Right lobe of liver (tissue), 6 donors: ENCODE results near the gene SNUPN. TPM values are rescaled to one million over a fixed set of nuclear protein-coding genes. Genes with fewer than 3 reads are reported as not detected.
"Not testable (repeated sequence)": the region's sequence is repeated elsewhere in the genome, so short reads cannot be mapped to it uniquely, and the experiment has no call there.

Experiments used
- ATAC-seq, 4 donors: fragments of 200-7000 bp; cut with Tn5 transposase; one replicate each; pipeline ENCODE4 v1.9.1; 2020; ENCODE audit warnings: mild to moderate bottlenecking in 4 of 4, moderate library complexity in 4 of 4
- DNase-seq, 3 donors: peaks; one replicate each; pipeline ENCODE4 v3.0.0-alpha.2; 2020
- H3K27ac ChIP-seq, 3 donors: fragments of 200-600 bp; one replicate each; pipeline ENCODE4 v1.8.0; 2022
- H3K27me3 ChIP-seq, 2 donors: fragments of 200-600 bp; one replicate each; pipeline ENCODE4 v1.8.0; 2022
- H3K36me3 ChIP-seq, 4 donors: fragments of 200-600 bp; sonication (generic) in 1 of 4; one replicate each; pipeline versions ENCODE4 v1.5.1 to v1.8.0; 2017 to 2022; ENCODE audit warnings: control low read depth in 1 of 4
- H3K4me1 ChIP-seq, 4 donors: fragments of 200-600 bp; sonication (generic) in 1 of 4; one replicate each; pipeline versions ENCODE4 v1.5.1 to v1.8.0; 2017 to 2022; ENCODE audit warnings: control low read depth in 1 of 4
- H3K4me3 ChIP-seq, 3 donors: fragments of 200-600 bp; one replicate each; pipeline ENCODE4 v1.8.0; 2022
- H3K9me3 ChIP-seq, 4 donors: fragments of 200-600 bp; sonication (generic) in 1 of 4; one replicate each; pipeline versions ENCODE4 v1.5.1 to v1.8.0; 2017 to 2022; ENCODE audit warnings: control low read depth in 1 of 4
- POLR2A ChIP-seq: fragments of 450-650 bp; IDR thresholded peaks from one replicate; pipeline ENCODE4 v1.6.1; 2017; ENCODE audit warnings: antibody characterized with exemption, mild to moderate bottlenecking
- WGBS: methylation state at CpG from one replicate; pipeline ENCODE4 v1.1.6; 2018; ENCODE audit warnings: low coverage, low lambda C conversion rate; ENCODE audit not compliant: insufficient coverage; ENCODE audit errors: missing lambda C conversion rate; 5-methylcytosine and 5-hydroxymethylcytosine counted together
- intact Hi-C, 2 donors: fragments of 100-400 bp; cut with DNase I; formaldehyde crosslinking; loops; one replicate each; pipeline versions ENCODE4 v1.11.2 to v1.14.1; 2022
- total RNA-seq, 6 experiments: library from RNA; depleted of rRNA in 2 of 6; stranded (reverse); fragments of >200 nt in 2 of 6; fragmentation: NEBNext Ultra II Directional in 3 of 6; extraction: Animal tissue kit (Norgen Biotek cat#: 25700) in 3 of 6; gene quantifications; one replicate each; pipeline versions ENCODE4 v1.1.0 to v1.2.4, GENCODE V29; 2016 to 2023
- TF ChIP-seq, protein P1 (sequence below), 4 donors: fragments of 200-600 bp in 3 of 4; fragments of 450-650 bp in 1 of 4; IDR thresholded peaks; one replicate each; pipeline versions ENCODE4 v1.5.1 to v1.8.0; 2016 to 2022; ENCODE audit warnings: antibody characterized with exemption in 4 of 4, mild to moderate bottlenecking in 2 of 4
- donor health status: DM: no; HTN: yes; CAD: no.
- donor health status: DM: no; HTN: no; CAD: no.
- donor health status: DM: no; HTN: no; CAD: no.
- donor health status: DM: no; HTN: yes; CAD: no.
- donor health status: DM: no; HTN: yes; CAD: no.

SNUPN gene
- total RNA-seq, 6 experiments from 2014 or later, result 11.1 to 19.4 (median 13.3) TPM

DNA sequence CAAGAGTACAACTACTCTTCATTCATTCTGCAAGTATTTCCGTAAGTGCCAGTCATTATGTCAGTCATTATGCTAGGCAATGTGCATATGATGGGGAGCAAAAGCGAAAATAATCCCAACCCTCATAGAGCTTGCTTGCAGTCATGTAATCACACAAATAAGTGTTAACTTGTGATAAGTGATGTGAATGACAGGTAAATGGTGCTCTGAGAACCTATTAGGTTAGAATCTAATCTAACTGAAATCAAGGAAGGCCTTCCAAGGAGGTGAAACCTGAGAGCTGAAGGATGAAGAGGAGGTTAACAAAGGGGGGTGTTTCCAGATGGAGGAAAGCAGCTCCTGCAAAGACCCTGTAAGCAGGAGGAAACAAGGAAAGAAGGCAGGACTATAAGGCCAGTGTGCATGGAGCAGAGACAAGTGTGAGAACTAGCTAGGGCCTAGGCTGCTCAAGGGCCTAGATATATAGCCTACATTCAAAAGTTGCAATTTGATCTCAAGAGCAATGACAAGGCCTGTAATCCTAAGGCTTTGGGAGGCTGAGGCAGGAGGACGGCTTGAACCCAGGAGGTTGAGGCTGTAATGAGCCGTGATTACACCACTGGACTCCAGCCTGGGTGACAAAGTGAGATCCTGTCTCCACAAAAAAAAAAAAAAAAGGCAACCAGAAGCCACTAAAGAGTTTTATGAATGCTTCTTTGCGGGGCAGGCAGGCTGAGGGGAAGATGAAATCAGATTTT, 51.7 kb downstream of the SNUPN start:
- H3K4me3 ChIP-seq, result no peak overlapping the region
- no peaks in the 10 kb centered on the region for H3K9me3 ChIP-seq
- ATAC-seq (no peak), DNase-seq (no peak)
- 95% methylated on average over 5 of the region's 5 CpGs for WGBS
- H3K27ac ChIP-seq, result no peak overlapping the region
- no peak for TF ChIP-seq POLR2A
- TF ChIP-seq, protein P1, sequence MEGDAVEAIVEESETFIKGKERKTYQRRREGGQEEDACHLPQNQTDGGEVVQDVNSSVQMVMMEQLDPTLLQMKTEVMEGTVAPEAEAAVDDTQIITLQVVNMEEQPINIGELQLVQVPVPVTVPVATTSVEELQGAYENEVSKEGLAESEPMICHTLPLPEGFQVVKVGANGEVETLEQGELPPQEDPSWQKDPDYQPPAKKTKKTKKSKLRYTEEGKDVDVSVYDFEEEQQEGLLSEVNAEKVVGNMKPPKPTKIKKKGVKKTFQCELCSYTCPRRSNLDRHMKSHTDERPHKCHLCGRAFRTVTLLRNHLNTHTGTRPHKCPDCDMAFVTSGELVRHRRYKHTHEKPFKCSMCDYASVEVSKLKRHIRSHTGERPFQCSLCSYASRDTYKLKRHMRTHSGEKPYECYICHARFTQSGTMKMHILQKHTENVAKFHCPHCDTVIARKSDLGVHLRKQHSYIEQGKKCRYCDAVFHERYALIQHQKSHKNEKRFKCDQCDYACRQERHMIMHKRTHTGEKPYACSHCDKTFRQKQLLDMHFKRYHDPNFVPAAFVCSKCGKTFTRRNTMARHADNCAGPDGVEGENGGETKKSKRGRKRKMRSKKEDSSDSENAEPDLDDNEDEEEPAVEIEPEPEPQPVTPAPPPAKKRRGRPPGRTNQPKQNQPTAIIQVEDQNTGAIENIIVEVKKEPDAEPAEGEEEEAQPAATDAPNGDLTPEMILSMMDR (IDR thresholded peaks at IDR 0.05), result no peak
- intact Hi-C loops, result no loop called here
- no peaks in the 10 kb centered on the region for H3K27me3 ChIP-seq
- no peaks in the 10 kb centered on the region for H3K36me3 ChIP-seq
- H3K4me1 ChIP-seq, result peaks cover 0 to 12% (median 0%) of the 10 kb centered on the region in 4 donors

DNA sequence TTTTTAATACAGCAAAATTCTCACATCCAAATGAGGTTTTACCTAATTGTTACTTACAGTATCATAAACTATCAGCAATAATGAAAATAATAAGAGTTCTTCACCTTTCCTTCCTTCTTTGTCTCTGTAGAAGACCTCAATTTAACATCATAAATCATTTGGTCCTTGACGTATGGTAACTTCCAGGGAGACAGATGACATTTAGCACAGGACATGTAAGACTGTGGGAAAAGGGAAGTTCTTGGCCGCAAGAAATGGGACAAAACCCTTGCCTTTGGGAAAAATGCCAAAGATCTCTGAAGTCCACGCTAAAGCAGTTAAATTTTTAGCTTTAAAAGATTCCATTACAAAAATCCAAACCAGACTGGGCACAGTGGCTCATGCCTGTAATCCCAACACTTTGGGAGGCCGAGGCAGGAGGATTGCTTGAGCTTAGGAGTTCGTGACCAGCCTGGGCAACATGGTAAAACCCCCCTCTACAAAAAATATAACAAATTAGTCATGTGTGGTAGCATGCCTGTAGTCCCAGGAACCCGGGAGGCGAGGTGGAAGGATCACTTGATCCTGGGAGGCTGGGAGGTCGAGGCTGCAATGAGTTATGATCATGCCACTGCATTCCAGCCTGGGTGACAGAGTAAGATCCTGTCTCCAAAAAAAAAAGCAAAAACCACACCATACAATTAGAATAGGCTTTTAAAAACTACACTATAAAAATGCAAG, 55.2 kb downstream of the SNUPN start:
- Histone ChIP-seq H3K4me3 (no peak overlapping the region), H3K9me3 (no peaks in the 10 kb centered on the region), H3K27me3 (no peaks in the 10 kb centered on the region), H3K4me1 (no peaks in the 10 kb centered on the region), H3K27ac (no peak overlapping the region), H3K36me3 (no peaks in the 10 kb centered on the region)
- intact Hi-C loops, result no loop called here
- no peak for TF ChIP-seq POLR2A
- TF ChIP-seq, protein P1 (IDR thresholded peaks at IDR 0.05), result no peak
- WGBS, result 71% methylated on average over 6 of the region's 8 CpGs
- DNase-seq, result no peak
- ATAC-seq, result peak in 1 of 4 donors; percentile 32

DNA sequence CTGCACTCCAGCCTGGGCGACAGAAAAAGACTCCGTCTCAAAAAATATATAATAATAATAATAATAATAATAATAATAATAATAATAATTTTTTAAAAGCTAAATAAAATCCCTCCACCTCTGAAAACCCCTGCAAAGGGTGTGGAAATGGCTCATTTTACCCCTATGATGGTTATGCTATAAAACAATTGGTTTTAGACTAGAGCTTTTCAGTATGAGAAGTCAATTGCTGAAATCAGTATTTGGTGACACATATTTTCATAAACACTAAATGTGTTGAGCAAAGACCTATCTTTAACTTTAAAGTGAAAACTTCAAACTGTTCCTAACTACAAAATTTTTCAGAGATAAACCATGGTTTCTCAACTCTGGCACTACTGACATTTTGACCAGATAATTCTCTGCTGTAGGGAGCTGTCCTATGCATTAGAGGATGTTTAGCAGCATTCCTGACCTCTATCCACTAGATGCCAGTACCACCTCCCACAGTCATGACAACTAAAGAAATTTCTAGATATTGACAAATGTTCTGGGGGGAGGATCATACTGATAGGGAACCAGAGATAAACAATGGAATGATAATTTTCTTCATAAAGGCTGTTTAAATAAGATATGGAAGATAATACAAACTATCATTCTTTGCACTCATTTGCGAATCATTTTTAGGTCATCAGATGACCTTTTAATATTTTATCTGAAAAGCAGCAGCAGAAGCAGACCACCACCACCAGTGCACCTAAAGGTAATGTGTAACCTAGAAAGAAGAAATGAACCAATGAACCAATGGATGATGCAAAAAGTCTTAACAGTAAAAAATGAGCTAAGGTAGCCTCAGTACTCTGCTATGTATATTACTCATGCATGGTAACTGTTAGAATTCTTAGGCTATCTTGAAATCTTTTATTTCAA, 60.2 kb downstream of the SNUPN start:
- H3K27ac ChIP-seq, result no peak overlapping the region
- ATAC-seq, result no peak
- no peak for DNase-seq
- H3K27me3 ChIP-seq, result no peaks in the 10 kb centered on the region
- TF ChIP-seq POLR2A, result no peak
- no peaks in the 10 kb centered on the region for H3K4me1 ChIP-seq
- 85% methylated on average over 1 of the region's 3 CpGs for WGBS
- no peaks in the 10 kb centered on the region for H3K36me3 ChIP-seq
- no peaks in the 10 kb centered on the region for H3K9me3 ChIP-seq
- intact Hi-C loops, result no loop called here
- no peak overlapping the region for H3K4me3 ChIP-seq

DNA sequence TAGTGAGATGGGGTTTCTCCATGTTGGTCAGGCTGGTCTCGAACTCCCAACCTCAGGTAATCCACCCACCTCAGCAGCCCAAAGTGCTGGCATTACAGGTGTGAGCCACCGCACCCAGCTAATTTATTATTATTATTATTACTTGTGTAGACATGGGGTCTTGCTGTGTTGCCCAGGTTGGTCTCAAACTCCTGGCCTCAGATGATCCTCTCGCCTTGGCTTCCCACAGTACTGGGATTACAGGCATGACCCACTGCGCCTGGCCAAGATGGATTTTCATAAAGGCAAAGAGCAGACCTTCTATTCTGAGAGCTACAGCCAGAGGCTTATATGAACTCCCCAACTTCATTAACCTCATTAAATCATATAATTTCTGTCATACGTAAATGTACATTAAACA, 63.6 kb downstream of the SNUPN start:
- Histone ChIP-seq H3K4me3 (no peak overlapping the region), H3K27me3 (no peaks in the 10 kb centered on the region), H3K4me1 (no peaks in the 10 kb centered on the region), H3K9me3 (no peaks in the 10 kb centered on the region), H3K36me3 (no peaks in the 10 kb centered on the region), H3K27ac (no peak overlapping the region)
- DNase-seq (no peak), ATAC-seq (no peak)
- intact Hi-C loops, result no loop called here
- WGBS, result 97% methylated on average over 4 of the region's 5 CpGs
- TF ChIP-seq, protein P1 (IDR thresholded peaks at IDR 0.05), result no peak
- TF ChIP-seq POLR2A, result no peak

DNA sequence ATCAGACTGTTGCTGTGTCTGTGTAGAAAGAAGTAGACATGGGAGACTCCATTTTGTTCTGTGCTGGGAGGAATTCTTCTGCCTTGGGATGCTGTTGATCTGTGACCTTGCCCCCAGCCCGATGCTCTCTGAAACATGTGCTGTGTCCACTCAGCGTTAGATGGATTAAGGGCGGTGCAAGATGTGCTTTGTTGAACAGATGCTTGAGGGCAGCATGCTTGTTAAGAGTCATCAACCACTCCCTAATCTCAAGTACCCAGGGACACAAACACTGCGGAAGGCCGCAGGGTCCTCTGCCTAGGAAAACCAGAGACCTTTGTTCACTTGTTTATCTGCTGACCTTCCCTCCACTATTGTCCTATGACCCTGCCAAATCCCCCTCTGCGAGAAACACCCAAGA, 66.2 kb downstream of the SNUPN start:
- H3K9me3 ChIP-seq, intact Hi-C loops, DNase-seq, ATAC-seq, H3K4me3 ChIP-seq, H3K27ac ChIP-seq, H3K36me3 ChIP-seq, H3K4me1 ChIP-seq, H3K27me3 ChIP-seq: not testable (repeated sequence)
- WGBS, result 93% methylated on average over 5 of the region's 6 CpGs

DNA sequence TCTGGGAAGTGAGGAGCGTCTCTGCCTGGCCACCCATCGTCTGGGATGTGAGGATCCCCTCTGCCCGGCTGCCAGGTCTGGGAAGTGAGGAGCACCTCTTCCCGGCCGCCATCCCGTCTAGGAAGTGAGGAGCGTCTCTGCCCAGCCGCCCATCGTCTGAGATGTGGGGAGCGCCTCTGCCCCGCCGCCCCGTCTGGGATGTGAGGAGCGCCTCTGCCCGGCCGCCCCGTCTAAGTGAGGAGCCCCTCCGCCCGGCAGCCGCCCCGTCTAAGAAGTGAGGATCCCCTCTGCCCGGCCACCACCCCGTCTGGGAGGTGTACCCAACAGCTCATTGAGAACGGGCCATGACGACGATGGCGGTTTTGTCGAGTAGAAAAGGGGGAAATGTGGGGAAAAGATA, 66.6 kb downstream of the SNUPN start:
- intact Hi-C loops, H3K27me3 ChIP-seq: not testable (repeated sequence)
- 88% methylated on average over 18 of the region's 28 CpGs for WGBS

More for the DNA sequence above, 66.6 kb downstream of the SNUPN start:
- not testable (repeated sequence) for H3K4me3 ChIP-seq, H3K4me1 ChIP-seq, ATAC-seq, H3K9me3 ChIP-seq, H3K27ac ChIP-seq, H3K36me3 ChIP-seq, DNase-seq
